ENCODE data around the gene PIGT.

The PIGT gene

GRCh38 chr20:45432294-45432693, 16.4 kb downstream of the PIGT start:
- no peaks in the 10 kb centered on the region for H3K4me1 ChIP-seq (ENCODE audit: control insufficient read depth, insufficient read depth, low read length, poor library complexity, severe bottlenecking)
- H3K36me3 ChIP-seq (ENCODE audit: control insufficient read depth, insufficient read depth, low read length) = no peaks in the 10 kb centered on the region
- no peak overlapping the region for H3K27ac ChIP-seq (ENCODE audit: low read depth, low read length, severe bottlenecking)
- 90 to 91% methylated on average over 5 of the region's 5 CpGs for WGBS, 2 experiments (ENCODE audit: insufficient coverage in 2 of 2)
- no peaks in the 10 kb centered on the region for H3K9me3 ChIP-seq (ENCODE audit: control insufficient read depth, low read length)
- H3K4me3 ChIP-seq (ENCODE audit: extremely low read depth, insufficient read depth, low read length, poor library complexity, severe bottlenecking) = no peak overlapping the region

- Histone ChIP-seq H3K4me1 (ENCODE audit: control insufficient read depth, insufficient read depth, low read length, poor library complexity, severe bottlenecking) (no peaks in the 10 kb centered on the region), H3K9me3 (ENCODE audit: control insufficient read depth, low read length) (no peaks in the 10 kb centered on the region), H3K4me3 (ENCODE audit: extremely low read depth, insufficient read depth, low read length, poor library complexity, severe bottlenecking) (no peak overlapping the region), H3K36me3 (ENCODE audit: control insufficient read depth, insufficient read depth, low read length) (no peaks in the 10 kb centered on the region), H3K27ac (ENCODE audit: low read depth, low read length, severe bottlenecking) (no peak overlapping the region)
- 88 to 100% methylated on average over 1 of the region's 3 CpGs for WGBS, 2 experiments (ENCODE audit: insufficient coverage in 2 of 2)
Observed at GRCh38 chr20:45433316-45433715, 17.4 kb downstream of the PIGT start.

GRCh38 chr20:45433976-45434375, 18.0 kb downstream of the PIGT start:
- 100% methylated on average over 1 to 2 of the region's 4 CpGs for WGBS, 2 experiments (ENCODE audit: insufficient coverage in 2 of 2)
- no peaks in the 10 kb centered on the region for H3K4me1 ChIP-seq (ENCODE audit: control insufficient read depth, insufficient read depth, low read length, poor library complexity, severe bottlenecking)
- H3K4me3 ChIP-seq (ENCODE audit: extremely low read depth, insufficient read depth, low read length, poor library complexity, severe bottlenecking) = no peak overlapping the region
- H3K9me3 ChIP-seq (ENCODE audit: control insufficient read depth, low read length) = no peaks in the 10 kb centered on the region
- no peak overlapping the region for H3K27ac ChIP-seq (ENCODE audit: low read depth, low read length, severe bottlenecking)
- H3K36me3 ChIP-seq (ENCODE audit: control insufficient read depth, insufficient read depth, low read length) = no peaks in the 10 kb centered on the region

- Histone ChIP-seq H3K27ac (ENCODE audit: low read depth, low read length, severe bottlenecking) (no peak overlapping the region), H3K4me1 (ENCODE audit: control insufficient read depth, insufficient read depth, low read length, poor library complexity, severe bottlenecking) (no peaks in the 10 kb centered on the region), H3K36me3 (ENCODE audit: control insufficient read depth, insufficient read depth, low read length) (no peaks in the 10 kb centered on the region), H3K9me3 (ENCODE audit: control insufficient read depth, low read length) (no peaks in the 10 kb centered on the region), H3K4me3 (ENCODE audit: extremely low read depth, insufficient read depth, low read length, poor library complexity, severe bottlenecking) (peak overlapping the region; percentile 31)
- WGBS, 2 experiments (ENCODE audit: insufficient coverage in 2 of 2) = 8 to 10% methylated on average over 29 to 30 of the region's 33 CpGs
Observed at GRCh38 chr20:45436732-45437485, 21.0 kb downstream of the PIGT start.

GRCh38 chr20:45440424-45440823, 24.5 kb downstream of the PIGT start:
- Histone ChIP-seq H3K27ac (ENCODE audit: low read depth, low read length, severe bottlenecking) (no peak overlapping the region), H3K36me3 (ENCODE audit: control insufficient read depth, insufficient read depth, low read length) (no peaks in the 10 kb centered on the region), H3K4me3 (ENCODE audit: extremely low read depth, insufficient read depth, low read length, poor library complexity, severe bottlenecking) (no peak overlapping the region), H3K9me3 (ENCODE audit: control insufficient read depth, low read length) (no peaks in the 10 kb centered on the region), H3K4me1 (ENCODE audit: control insufficient read depth, insufficient read depth, low read length, poor library complexity, severe bottlenecking) (no peaks in the 10 kb centered on the region)
- 77 to 91% methylated on average over 2 to 3 of the region's 3 CpGs for WGBS, 2 experiments (ENCODE audit: insufficient coverage in 2 of 2)

GRCh38 chr20:45440891-45441685, 25.1 kb downstream of the PIGT start:
- H3K36me3 ChIP-seq (ENCODE audit: control insufficient read depth, insufficient read depth, low read length) = no peaks in the 10 kb centered on the region
- no peak overlapping the region for H3K27ac ChIP-seq (ENCODE audit: low read depth, low read length, severe bottlenecking)
- H3K9me3 ChIP-seq (ENCODE audit: control insufficient read depth, low read length) = no peaks in the 10 kb centered on the region
- 73 to 92% methylated on average over 3 of the region's 5 CpGs for WGBS, 2 experiments (ENCODE audit: insufficient coverage in 2 of 2)
- no peak overlapping the region for H3K4me3 ChIP-seq (ENCODE audit: extremely low read depth, insufficient read depth, low read length, poor library complexity, severe bottlenecking)
- H3K4me1 ChIP-seq (ENCODE audit: control insufficient read depth, insufficient read depth, low read length, poor library complexity, severe bottlenecking) = no peaks in the 10 kb centered on the region

GRCh38 chr20:45441746-45442145, 25.8 kb downstream of the PIGT start:
- H3K9me3 ChIP-seq (ENCODE audit: control insufficient read depth, low read length) = no peaks in the 10 kb centered on the region
- WGBS, 2 experiments (ENCODE audit: insufficient coverage in 2 of 2) = no CpG with 5 or more reads among the region's 1 CpG
- no peaks in the 10 kb centered on the region for H3K4me1 ChIP-seq (ENCODE audit: control insufficient read depth, insufficient read depth, low read length, poor library complexity, severe bottlenecking)
- H3K36me3 ChIP-seq (ENCODE audit: control insufficient read depth, insufficient read depth, low read length) = no peaks in the 10 kb centered on the region
- H3K27ac ChIP-seq (ENCODE audit: low read depth, low read length, severe bottlenecking) = no peak overlapping the region
- no peak overlapping the region for H3K4me3 ChIP-seq (ENCODE audit: extremely low read depth, insufficient read depth, low read length, poor library complexity, severe bottlenecking)

GRCh38 chr20:45444050-45444449, 28.1 kb downstream of the PIGT start:
- Histone ChIP-seq H3K27ac (ENCODE audit: low read depth, low read length, severe bottlenecking) (no peak overlapping the region), H3K4me3 (ENCODE audit: extremely low read depth, insufficient read depth, low read length, poor library complexity, severe bottlenecking) (no peak overlapping the region), H3K4me1 (ENCODE audit: control insufficient read depth, insufficient read depth, low read length, poor library complexity, severe bottlenecking) (no peaks in the 10 kb centered on the region), H3K36me3 (ENCODE audit: control insufficient read depth, insufficient read depth, low read length) (no peaks in the 10 kb centered on the region), H3K9me3 (ENCODE audit: control insufficient read depth, low read length) (no peaks in the 10 kb centered on the region)

- no peak overlapping the region for H3K27ac ChIP-seq (ENCODE audit: low read depth, low read length, severe bottlenecking)
- no peaks in the 10 kb centered on the region for H3K4me1 ChIP-seq (ENCODE audit: control insufficient read depth, insufficient read depth, low read length, poor library complexity, severe bottlenecking)
- no peak overlapping the region for H3K4me3 ChIP-seq (ENCODE audit: extremely low read depth, insufficient read depth, low read length, poor library complexity, severe bottlenecking)
- H3K36me3 ChIP-seq (ENCODE audit: control insufficient read depth, insufficient read depth, low read length) = no peaks in the 10 kb centered on the region
- H3K9me3 ChIP-seq (ENCODE audit: control insufficient read depth, low read length) = no peaks in the 10 kb centered on the region
- 70 to 73% methylated on average over 5 to 6 of the region's 7 CpGs for WGBS, 2 experiments (ENCODE audit: insufficient coverage in 2 of 2)
Observed at GRCh38 chr20:45445805-45446562, 30.0 kb downstream of the PIGT start.

- Histone ChIP-seq H3K9me3 (ENCODE audit: control insufficient read depth, low read length) (no peaks in the 10 kb centered on the region), H3K36me3 (ENCODE audit: control insufficient read depth, insufficient read depth, low read length) (no peaks in the 10 kb centered on the region)
- 100% methylated on average over 1 of the region's 6 CpGs; no CpG with 5 or more reads in 1 of the 2 experiments for WGBS, 2 experiments (ENCODE audit: insufficient coverage in 2 of 2)
Observed at GRCh38 chr20:45448270-45448669, 32.3 kb downstream of the PIGT start.

More at GRCh38 chr20:45448270-45448669, 32.3 kb downstream of the PIGT start:
- Histone ChIP-seq H3K4me1 (ENCODE audit: control insufficient read depth, insufficient read depth, low read length, poor library complexity, severe bottlenecking) (no peaks in the 10 kb centered on the region), H3K4me3 (ENCODE audit: extremely low read depth, insufficient read depth, low read length, poor library complexity, severe bottlenecking) (no peak overlapping the region), H3K27ac (ENCODE audit: low read depth, low read length, severe bottlenecking) (no peak overlapping the region)
